GM12878 (cell line): ENCODE data around the gene MEX3C. TPM values are rescaled to one million over a fixed set of nuclear protein-coding genes. Genes with fewer than 3 reads are reported as not detected.

Experiments
- ATAC-seq: fragments of 200-7000 bp; cut with Tn5 transposase; 3 replicates; pipeline ENCODE4 v1.9.1; 2020; ENCODE audit warnings: mild to moderate bottlenecking, moderate library complexity
- BruUV-seq: library from RNA; stranded (reverse); fragments of 400-500 nt; replicated peaks from 2 replicates; lab custom pipeline; 2021; lab: Mats Ljungman, UMichigan
- CTCF ChIA-PET: fragments of 300-600 bp; sonication (Branson Sonifier 250); formaldehyde crosslinking; extraction: SDS; loops from one replicate; lab custom pipeline; 2021; ENCODE audit warnings: inconsistent platforms; lab: Yijun Ruan, JAX
- POLR2A ChIA-PET: fragments of 350-600 bp; formaldehyde crosslinking; extraction: SDS; loops from one replicate; lab custom pipeline; 2021; ENCODE audit warnings: inconsistent platforms; lab: Charles Lee
- RAD21 ChIA-PET: fragments of 300-600 bp; sonication (Branson Sonifier 250); formaldehyde crosslinking; loops from one replicate; lab custom pipeline; 2023; ENCODE audit warnings: antibody characterized with exemption; ENCODE audit not compliant: unreplicated experiment; lab: Charles Lee
- SMC1A ChIA-PET: fragments of 300-600 bp; sonication (Branson Sonifier 250); formaldehyde crosslinking; loops from one replicate; lab custom pipeline; 2023; ENCODE audit not compliant: unreplicated experiment, uncharacterized antibody; lab: Charles Lee
- DNase-seq: peaks from one replicate; pipeline ENCODE4 v3.0.0-alpha.2; 2011; ENCODE audit warnings: low read depth, low spot score
- FAIRE-seq: peaks from 3 replicates; lab custom pipeline; 2011; peaks lifted over from hg19 to GRCh38; lab: Jason Lieb, UNC
- H2AFZ ChIP-seq: 2 replicates; pipeline ENCODE4 v1.6.0; 2011; ENCODE audit warnings: low read depth, low read length, control low read depth; ENCODE audit not compliant: control insufficient read depth
- H3K27ac ChIP-seq: 2 replicates; pipeline ENCODE4 v1.5.1; 2011; ENCODE audit warnings: control low read depth; ENCODE audit not compliant: control insufficient read depth, insufficient read depth
- H3K27me3 ChIP-seq, 2 experiments: replicated peaks in 1 of 2; 2 replicates each; pipeline versions ENCODE4 v1.6.0 to v1.6.1; 2011; ENCODE audit warnings: low read length in 1 of 2; ENCODE audit not compliant: control insufficient read depth in 2 of 2, insufficient read depth in 2 of 2
- H3K36me3 ChIP-seq, 2 experiments: 2 replicates each; pipeline ENCODE4 v1.5.1; 2011; ENCODE audit warnings: low read length in 1 of 2; ENCODE audit not compliant: control insufficient read depth in 2 of 2, insufficient read depth in 2 of 2
- H3K4me1 ChIP-seq: 2 replicates; pipeline ENCODE4 v1.6.1; 2011; ENCODE audit warnings: mild to moderate bottlenecking, low read length, moderate library complexity, mixed read lengths; ENCODE audit not compliant: control insufficient read depth, insufficient read depth
- H3K4me2 ChIP-seq: 2 replicates; pipeline ENCODE4 v1.6.0; 2011; ENCODE audit warnings: control low read depth; ENCODE audit not compliant: control insufficient read depth, insufficient read depth
- H3K4me3 ChIP-seq: fragments of 200-600 bp; sonication (generic); 2 replicates; pipeline ENCODE4 v1.5.1; 2016
- H3K79me2 ChIP-seq: 2 replicates; pipeline ENCODE4 v1.6.0; 2011; ENCODE audit warnings: low read length; ENCODE audit not compliant: control insufficient read depth, insufficient read depth
- H3K9ac ChIP-seq: 2 replicates; pipeline ENCODE4 v1.8.0; 2011; ENCODE audit warnings: low read length, control low read depth, mixed read lengths; ENCODE audit not compliant: control insufficient read depth, insufficient read depth
- H3K9me3 ChIP-seq: replicated peaks from 3 replicates; pipeline ENCODE4 v1.5.1; 2011; ENCODE audit warnings: mild to moderate bottlenecking, low read length; ENCODE audit not compliant: control insufficient read depth, insufficient read depth
- H4K20me1 ChIP-seq: 2 replicates; pipeline ENCODE4 v1.6.0; 2011; ENCODE audit not compliant: control insufficient read depth, insufficient read depth
- CBX5 ChIP-seq: sonication (generic); IDR thresholded peaks from 2 replicates; pipeline ENCODE4 v1.6.1; 2016; ENCODE audit warnings: low read depth, moderate library complexity, mild to moderate bottlenecking, inconsistent platforms
- NR2C1 ChIP-seq: fragments of 450-650 bp; IDR thresholded peaks from 2 replicates; pipeline ENCODE4 v1.6.1; 2017; ENCODE audit warnings: antibody characterized with exemption, mild to moderate bottlenecking, moderate library complexity
- SREBF1 ChIP-seq: IDR thresholded peaks from 2 replicates; pipeline ENCODE4 v1.6.1; 2012; ENCODE audit warnings: mild to moderate bottlenecking, low read length
- TBL1XR1 ChIP-seq: IDR thresholded peaks from 2 replicates; pipeline ENCODE4 v1.6.1; 2012; ENCODE audit warnings: low read depth, low read length, improper control_type of control experiment
- ZBED1 ChIP-seq: IDR thresholded peaks from 2 replicates; pipeline ENCODE4 v1.6.1; 2016; ENCODE audit warnings: borderline replicate concordance
- ZNF217 ChIP-seq: fragments of 450-650 bp; IDR thresholded peaks from 2 replicates; pipeline ENCODE4 v1.6.1; 2017; ENCODE audit warnings: antibody characterized with exemption, mild to moderate bottlenecking
- WGBS: methylation state at CpG from one replicate; pipeline ENCODE4 v1.1.6; 2016; ENCODE audit warnings: low lambda C conversion rate; ENCODE audit not compliant: insufficient replicate concordance, insufficient coverage; ENCODE audit errors: missing lambda C conversion rate; 5-methylcytosine and 5-hydroxymethylcytosine counted together
- in situ Hi-C: fragments of 300-500 bp; cut with MboI; formaldehyde crosslinking; loops from 9 replicates; pipeline ENCODE4 v1.14.3; 2018; ENCODE audit warnings: mixed read lengths
- intact Hi-C: fragments of 100-400 bp; cut with micrococcal nuclease; formaldehyde crosslinking; loops from one replicate; pipeline ENCODE4 v1.14.2; 2022; ENCODE audit not compliant: unreplicated experiment
- polyA plus RNA-seq, 11 experiments: library from polyadenylated mRNA; depleted of rRNA in 4 of 11; unstranded in 6 of 11; stranded (reverse) in 5 of 11; fragments of >200 nt; fragmentation: Nextera tagmentation in 4 of 11; fragmentation: Illumina TruSeq in 1 of 11; extraction: Ambion mirVana in 4 of 11; extraction: Trizol in 1 of 11; gene quantifications; 1 replicate in 1 of 11; 2 replicates in 10 of 11; pipeline versions ENCODE4 v1.2.1 to v1.2.3, GENCODE V29; 2011 to 2016; ENCODE audit warnings: inconsistent platforms in 2 of 11, missing spikeins in 2 of 11, low read depth in 1 of 11
- total RNA-seq, 4 experiments: library from RNA; depleted of rRNA in 3 of 4; stranded (reverse); fragments of >200 nt in 3 of 4; fragmentation: Illumina TruSeq in 1 of 4; extraction: Trizol in 1 of 4; gene quantifications; 2 replicates each; pipeline versions ENCODE4 v1.2.1 to v1.2.3, GENCODE V29; 2013 to 2021
- TF ChIP-seq, protein P1 (sequence below): fragments of 150-350 bp; IDR thresholded peaks from 2 replicates; pipeline ENCODE4 v1.6.1; 2016; ENCODE audit warnings: low read depth, low read length

The MEX3C gene
- total and polyA plus RNA-seq, 10 of the 15 experiments (the other 5 are each of a cell fraction or from before 2014, with no cell fraction given), result 6.7 to 48.8 (median 21.3) TPM

DNA sequence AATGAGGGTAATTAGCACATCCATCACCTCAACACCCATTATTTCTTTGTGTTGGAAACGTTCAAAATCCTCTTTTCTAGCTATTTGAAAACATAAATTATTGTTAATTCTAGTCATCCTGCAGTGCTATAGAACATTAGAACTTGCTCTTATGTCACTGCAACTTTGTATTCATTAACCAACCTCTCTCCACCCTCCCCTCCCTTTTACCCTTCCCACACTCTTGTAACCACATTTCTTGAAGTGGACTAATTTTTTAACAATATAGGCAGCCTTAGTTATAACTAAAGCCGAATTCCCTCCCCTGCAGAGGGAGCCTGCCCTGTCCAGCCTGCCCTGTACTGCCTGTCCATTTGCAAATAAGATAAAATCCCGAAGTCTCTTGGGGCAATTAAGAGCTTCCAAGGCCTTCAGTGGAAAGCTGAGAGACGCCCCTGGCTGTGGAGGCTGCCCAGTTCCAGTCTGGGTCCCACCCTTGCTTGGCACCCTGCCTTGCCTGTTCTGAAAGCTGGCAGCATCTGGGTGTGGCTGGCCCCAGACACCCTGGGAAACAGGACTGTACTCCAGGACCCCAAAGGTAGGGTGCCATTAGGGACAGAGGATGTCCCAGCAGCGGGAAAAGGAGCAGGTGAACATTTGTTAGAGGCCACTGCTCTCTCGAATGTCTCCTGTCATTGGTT, 65.1 kb downstream of the MEX3C start (continued):
- TF ChIP-seq, protein P1, sequence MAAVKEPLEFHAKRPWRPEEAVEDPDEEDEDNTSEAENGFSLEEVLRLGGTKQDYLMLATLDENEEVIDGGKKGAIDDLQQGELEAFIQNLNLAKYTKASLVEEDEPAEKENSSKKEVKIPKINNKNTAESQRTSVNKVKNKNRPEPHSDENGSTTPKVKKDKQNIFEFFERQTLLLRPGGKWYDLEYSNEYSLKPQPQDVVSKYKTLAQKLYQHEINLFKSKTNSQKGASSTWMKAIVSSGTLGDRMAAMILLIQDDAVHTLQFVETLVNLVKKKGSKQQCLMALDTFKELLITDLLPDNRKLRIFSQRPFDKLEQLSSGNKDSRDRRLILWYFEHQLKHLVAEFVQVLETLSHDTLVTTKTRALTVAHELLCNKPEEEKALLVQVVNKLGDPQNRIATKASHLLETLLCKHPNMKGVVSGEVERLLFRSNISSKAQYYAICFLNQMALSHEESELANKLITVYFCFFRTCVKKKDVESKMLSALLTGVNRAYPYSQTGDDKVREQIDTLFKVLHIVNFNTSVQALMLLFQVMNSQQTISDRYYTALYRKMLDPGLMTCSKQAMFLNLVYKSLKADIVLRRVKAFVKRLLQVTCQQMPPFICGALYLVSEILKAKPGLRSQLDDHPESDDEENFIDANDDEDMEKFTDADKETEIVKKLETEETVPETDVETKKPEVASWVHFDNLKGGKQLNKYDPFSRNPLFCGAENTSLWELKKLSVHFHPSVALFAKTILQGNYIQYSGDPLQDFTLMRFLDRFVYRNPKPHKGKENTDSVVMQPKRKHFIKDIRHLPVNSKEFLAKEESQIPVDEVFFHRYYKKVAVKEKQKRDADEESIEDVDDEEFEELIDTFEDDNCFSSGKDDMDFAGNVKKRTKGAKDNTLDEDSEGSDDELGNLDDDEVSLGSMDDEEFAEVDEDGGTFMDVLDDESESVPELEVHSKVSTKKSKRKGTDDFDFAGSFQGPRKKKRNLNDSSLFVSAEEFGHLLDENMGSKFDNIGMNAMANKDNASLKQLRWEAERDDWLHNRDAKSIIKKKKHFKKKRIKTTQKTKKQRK, result no peak
- TF ChIP-seq NR2C1, result no peak
- no peak for TF ChIP-seq ZBED1

DNA sequence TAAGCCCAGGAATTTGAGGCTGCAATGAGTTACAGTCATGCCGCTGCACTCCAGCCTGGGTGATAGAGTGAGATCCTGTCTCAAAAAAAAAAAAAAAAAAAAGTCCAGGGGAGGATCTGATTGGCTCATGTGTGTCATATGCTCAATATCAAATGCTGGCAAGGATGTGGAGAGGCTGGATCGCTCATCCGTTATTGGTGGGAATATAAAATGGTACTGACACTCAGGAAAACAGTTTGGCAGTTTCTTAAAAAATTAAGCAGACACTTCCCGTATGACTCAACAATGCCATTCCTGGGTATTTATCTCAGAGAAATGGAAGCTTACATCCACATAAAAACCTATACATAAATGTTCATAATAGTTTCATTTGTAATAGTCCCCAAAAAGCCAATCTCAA, 68.9 kb downstream of the MEX3C start:
- no peak for TF ChIP-seq ZNF217
- TF ChIP-seq TBL1XR1, result no peak
- no peak for TF ChIP-seq SREBF1
- TF ChIP-seq CBX5, result no peak
- FAIRE-seq (no peak), ATAC-seq (no peak), DNase-seq (no peak)
- no peaks in the 10 kb centered on the region for H3K27me3 ChIP-seq
- CTCF ChIA-PET, result no interaction called here
- H3K27ac ChIP-seq, result no peak overlapping the region
- no peak overlapping the region for H3K9ac ChIP-seq
- no peak overlapping the region for H3K4me3 ChIP-seq
- no peaks in the 10 kb centered on the region for H3K79me2 ChIP-seq
- no peaks in the 10 kb centered on the region for H3K4me1 ChIP-seq
- RAD21 ChIA-PET, result no interaction called here
- WGBS, result 98% methylated on average over 4 of the region's 4 CpGs
- no peaks in the 10 kb centered on the region for H4K20me1 ChIP-seq
- intact Hi-C loops (no loop called here), in situ Hi-C loops (no loop called here)
- no peak overlapping the region for H2AFZ ChIP-seq
- SMC1A ChIA-PET, result interaction anchor here (0.7 kb wide), 1 partner anchor 78 kb away, joined by 4 read pairs; no protein-coding TSS in a partner anchor
- H3K9me3 ChIP-seq, result no peaks in the 10 kb centered on the region
- H3K4me2 ChIP-seq, result no peak overlapping the region
- no TSS peak for BruUV-seq
- no peaks in the 10 kb centered on the region for H3K36me3 ChIP-seq
- POLR2A ChIA-PET, result no interaction called here
